Omental fat pad (tissue), 4 donors: ENCODE measurements around the gene MUS81. TPM values are rescaled to one million over a fixed set of nuclear protein-coding genes. Genes with fewer than 3 reads are reported as not detected.

Source experiments
- ATAC-seq: fragments of 150-250 bp; one replicate; pipeline ENCODE4 v1.9.1; 2016; ENCODE audit warnings: mild to moderate bottlenecking, moderate library complexity; ENCODE audit not compliant: low FRiP score
- DNase-seq: peaks from one replicate; pipeline ENCODE4 v3.0.0-alpha.2; 2019; ENCODE audit warnings: low spot score
- total RNA-seq, 4 donors: library from RNA; depleted of rRNA; stranded (reverse); fragments of >200 nt; gene quantifications; one replicate each; pipeline ENCODE4 v1.1.0, GENCODE V29; 2016
- TF ChIP-seq, protein P1 (sequence below), 3 donors: fragments of 450-650 bp; IDR thresholded peaks; one replicate each; pipeline ENCODE4 v1.5.1; 2016 to 2017; ENCODE audit warnings: antibody characterized with exemption in 3 of 3, mild to moderate bottlenecking in 3 of 3, moderate library complexity in 2 of 3

The MUS81 gene
- total RNA-seq, 4 donors from 2014 or later = 25.9 to 60.8 (median 28.8) TPM

DNA sequence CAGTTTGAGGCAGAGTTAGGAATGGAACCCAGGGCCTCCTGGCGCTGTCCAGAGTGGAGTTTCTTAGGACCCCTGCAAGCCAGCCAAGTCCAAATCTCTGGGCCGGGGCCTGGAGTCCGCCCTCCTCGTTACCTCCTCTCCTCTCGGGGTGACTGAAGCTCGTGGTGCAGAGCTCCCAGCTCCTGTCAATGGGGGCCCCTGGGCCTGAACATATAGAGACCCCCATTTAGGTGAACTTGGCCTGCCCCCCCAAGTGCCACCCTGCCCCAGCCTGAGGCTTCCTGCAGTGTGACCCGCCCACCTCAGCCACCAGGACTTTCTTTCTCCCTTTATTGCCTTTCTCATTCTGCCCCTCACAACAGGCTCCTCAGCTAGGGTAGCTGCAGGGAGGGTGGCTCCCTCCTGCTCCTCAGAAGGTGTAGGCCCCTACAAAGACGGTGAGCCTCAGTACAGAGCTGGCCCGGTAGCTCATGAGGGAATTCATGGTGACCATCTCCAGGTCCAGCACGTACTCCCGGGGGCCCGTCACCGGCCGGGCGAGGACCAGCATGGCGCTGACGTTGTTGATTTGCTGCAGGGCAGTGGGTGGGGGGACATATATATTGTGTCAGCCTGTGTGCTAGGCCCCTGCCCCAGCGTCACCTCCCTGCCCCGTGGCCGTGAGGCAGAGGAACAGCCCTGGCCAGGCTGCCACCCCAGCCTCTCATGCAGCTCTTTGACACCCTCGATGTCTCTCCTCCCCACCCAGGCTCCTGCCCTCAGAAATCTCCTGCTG, 6.5 kb downstream of the MUS81 start:
- ATAC-seq = no peak
- TF ChIP-seq, protein P1, sequence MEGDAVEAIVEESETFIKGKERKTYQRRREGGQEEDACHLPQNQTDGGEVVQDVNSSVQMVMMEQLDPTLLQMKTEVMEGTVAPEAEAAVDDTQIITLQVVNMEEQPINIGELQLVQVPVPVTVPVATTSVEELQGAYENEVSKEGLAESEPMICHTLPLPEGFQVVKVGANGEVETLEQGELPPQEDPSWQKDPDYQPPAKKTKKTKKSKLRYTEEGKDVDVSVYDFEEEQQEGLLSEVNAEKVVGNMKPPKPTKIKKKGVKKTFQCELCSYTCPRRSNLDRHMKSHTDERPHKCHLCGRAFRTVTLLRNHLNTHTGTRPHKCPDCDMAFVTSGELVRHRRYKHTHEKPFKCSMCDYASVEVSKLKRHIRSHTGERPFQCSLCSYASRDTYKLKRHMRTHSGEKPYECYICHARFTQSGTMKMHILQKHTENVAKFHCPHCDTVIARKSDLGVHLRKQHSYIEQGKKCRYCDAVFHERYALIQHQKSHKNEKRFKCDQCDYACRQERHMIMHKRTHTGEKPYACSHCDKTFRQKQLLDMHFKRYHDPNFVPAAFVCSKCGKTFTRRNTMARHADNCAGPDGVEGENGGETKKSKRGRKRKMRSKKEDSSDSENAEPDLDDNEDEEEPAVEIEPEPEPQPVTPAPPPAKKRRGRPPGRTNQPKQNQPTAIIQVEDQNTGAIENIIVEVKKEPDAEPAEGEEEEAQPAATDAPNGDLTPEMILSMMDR (IDR thresholded peaks at IDR 0.05) = no peak
- DNase-seq = no peak

DNA sequence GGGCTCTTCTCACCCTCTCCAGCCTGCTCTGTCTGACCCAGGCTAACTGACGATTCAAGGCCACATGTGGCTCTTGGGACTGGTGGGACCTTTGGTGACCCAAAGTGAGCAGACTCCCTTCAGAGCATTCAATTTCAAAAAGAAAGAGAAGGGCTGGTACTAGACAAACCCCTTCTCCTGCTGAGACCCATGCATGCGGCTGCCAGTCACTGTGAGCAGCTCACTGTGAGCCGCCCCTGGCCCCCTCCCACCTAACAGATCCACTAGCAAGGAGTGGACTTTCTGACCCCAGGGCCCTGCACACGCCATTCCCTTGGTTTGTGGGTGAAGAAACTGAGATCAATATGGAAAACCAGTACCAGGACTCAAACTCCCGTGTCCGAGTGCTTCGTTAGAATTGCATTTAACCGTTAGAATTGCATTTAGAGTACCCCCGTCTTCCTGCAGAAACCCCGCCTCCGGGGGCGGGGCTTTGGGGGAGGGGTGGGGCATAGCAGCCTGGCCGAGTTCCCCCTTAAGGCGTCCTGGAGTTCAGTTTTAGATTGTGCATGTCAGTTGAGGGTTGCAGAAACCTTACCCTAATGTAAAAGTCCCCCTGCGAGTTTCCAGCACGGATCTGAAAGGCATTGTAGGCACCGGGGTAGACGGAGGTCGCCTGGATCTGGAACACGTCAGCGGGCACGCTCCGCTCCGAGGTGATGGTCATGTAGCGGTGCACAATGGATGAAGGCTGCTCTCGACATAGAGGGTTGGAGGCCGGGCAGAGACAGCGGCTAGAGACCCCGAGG, 7.2 kb downstream of the MUS81 start:
- no peak for DNase-seq

DNA sequence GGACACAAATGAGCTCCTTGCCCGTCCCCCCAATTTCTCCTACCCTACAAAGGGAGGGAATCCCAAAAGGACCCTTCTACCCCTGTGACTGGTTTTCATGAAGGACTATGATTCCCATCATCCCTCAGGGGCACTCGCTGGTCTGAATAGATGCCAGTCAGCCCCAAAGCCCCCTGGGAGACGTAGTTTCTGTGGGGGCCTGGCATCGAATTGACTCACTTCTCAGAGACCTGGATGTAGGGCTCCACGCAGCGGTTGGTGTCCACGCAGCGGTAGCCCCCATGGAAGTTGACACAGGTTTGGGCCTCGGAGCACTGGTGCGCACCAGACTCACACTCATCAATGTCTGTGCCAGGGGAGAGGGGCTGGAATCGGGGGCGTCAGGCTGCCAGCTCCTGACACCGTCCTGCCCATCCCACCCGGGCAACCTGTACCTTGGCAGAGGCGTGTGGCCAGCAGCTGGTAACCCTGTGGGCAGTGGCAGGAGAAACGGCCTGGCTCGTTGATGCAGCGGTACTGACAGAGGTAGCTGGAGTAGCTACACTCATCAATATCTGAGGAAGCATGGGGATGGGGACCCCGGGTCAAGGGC, 7.9 kb downstream of the MUS81 start:
- no peak for DNase-seq
- ATAC-seq = no peak
- TF ChIP-seq, protein P1 (IDR thresholded peaks at IDR 0.05) = no peak

More for the DNA sequence above, 7.2 kb downstream of the MUS81 start:
- no peak for ATAC-seq
- TF ChIP-seq, protein P1 (IDR thresholded peaks at IDR 0.05) = no peak

DNA sequence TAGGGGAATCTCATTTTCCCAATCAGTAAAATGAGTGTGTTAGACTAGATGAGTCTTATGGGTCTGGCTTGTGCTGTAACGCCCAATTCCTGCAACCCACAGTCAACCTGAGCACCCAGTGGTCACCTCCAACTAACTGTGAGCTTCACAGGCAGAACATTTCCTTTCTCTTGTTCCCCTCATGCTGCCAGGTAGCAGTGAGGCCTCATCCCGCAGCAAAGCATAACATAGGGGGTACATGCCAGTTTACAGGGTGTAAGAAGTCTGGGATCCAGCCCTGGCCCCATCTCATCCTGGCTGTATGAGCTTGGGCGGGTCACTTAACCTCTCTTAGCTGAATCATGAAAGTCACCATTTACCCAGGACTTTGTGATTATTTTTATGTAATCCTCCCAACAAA, 8.7 kb downstream of the MUS81 start:
- TF ChIP-seq, protein P1 (IDR thresholded peaks at IDR 0.05) = no peak
- ATAC-seq (no peak), DNase-seq (no peak)

DNA sequence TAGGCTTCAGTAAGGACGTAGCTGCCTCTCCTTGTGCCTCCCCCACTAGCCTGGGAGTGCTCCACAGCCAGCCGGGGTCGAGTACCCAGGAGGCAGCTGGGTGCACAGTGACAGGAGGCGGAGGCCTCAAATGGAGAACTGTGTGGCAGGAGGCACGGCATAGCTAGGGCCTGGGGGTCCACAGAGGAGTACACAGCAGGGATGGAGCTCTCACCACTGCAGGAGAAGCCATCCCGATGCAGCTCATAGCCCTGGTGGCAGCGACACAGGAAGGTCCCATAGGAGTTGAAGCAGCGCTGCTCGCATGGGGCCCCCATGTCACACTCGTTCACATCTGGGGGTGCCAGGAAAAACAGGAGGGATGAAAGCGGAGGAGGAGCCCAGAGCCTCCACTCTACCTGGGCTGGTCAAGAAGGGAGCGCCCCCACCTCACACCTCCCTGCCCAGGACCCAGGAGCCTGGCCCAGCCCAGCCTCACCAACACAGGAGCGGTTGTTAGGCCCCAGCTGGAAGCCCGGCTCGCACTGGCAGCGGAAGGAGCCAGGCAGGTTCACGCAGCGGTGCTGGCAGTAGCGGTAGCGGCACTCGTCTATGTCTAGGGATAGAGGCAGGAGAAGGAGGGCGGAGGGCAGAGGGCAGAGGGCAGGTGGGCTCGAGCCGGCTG, 9.5 kb downstream of the MUS81 start:
- TF ChIP-seq, protein P1 (IDR thresholded peaks at IDR 0.05) = no peak
- no peak for DNase-seq

DNA sequence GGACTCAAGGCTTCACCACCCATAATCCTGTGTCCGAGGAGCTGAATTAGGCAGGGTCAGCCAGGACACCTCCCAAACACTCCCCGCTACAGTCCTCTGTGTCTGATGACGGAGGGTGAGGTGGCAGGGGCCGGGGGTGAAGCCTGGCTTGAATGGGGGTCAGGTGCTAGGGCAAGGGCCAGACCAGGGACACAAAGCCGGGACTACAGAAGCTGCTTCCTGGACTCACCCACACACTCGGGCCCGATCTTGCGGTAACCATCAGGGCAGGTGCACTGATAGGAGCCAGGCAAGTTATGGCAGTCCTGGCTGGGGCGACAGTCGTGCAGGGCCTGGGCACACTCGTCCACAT, 10.1 kb downstream of the MUS81 start:
- DNase-seq (no peak), ATAC-seq (no peak)
- TF ChIP-seq, protein P1 (IDR thresholded peaks at IDR 0.05) = no peak

More for the DNA sequence above, 9.5 kb downstream of the MUS81 start:
- ATAC-seq = no peak
